Fibroblast of skin of right quadriceps (primary cell): ENCODE data around the gene NCAPD2.

Source experiments
- DNase-seq: peaks from one replicate; pipeline ENCODE4 v3.0.0-alpha.2; 2013

Gene NCAPD2

DNA sequence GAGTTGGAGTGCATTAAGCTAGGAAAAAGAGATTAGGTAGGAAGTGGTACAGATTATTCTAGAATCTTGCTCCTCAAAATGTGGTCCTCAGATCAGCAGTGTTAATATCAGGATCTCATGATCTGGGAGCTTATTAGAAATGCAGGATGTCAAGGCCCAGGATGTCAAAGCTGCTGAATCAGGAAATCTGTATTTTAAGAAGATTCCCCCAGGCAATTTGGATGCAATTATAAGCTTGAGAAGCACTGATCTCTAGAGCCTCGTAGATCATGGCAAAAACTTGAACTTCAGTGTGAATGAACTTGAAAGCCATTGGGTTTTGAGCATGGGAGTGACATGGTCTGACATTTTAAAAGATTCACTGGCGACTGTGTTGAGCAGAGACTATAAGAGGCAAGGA lies 6.6 kb downstream of the NCAPD2 start:
- no peak for DNase-seq

DNA sequence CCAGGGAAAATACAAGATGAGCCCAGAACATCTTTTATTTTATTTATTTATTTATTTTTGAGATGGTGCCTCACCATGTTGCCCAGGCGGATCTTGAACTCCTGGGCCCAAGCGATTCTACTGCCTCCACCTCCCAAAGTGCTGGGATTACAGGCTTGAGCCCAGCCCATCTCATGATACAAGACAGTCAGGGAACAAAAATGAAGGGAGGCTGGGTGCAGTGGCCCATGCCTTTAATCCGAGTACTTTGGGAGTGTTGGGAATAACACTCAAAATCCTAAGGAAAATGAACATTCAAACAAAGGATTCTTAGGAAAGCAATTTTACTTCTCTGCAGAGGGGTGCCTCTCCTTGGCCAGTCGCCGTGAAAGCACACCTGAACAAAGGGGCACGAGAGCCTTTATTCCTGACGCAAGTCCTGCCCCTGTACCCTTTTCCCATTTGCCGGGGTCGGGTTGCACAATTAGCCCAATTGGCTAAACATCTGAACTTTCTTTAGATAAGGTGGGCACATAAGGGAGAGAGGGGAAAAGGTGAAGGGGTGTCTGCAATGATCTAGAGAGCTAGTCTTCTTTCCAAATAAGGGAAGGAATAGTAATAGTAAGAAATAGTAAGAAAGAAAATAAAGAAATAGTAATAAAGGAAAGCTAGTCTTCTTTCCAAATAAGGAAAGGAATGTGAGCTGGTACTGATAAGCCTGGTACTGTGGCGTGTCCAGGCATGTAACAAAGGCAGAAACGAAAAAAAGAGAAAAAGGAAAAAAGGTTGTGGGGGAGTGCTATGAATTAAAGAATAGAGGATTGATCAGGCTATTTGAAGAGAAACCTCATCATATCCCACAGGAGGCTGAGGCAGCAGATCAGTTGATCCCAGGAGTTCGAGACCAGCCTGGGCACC lies 13.4 kb downstream of the NCAPD2 start:
- DNase-seq: peak; percentile 11

DNA sequence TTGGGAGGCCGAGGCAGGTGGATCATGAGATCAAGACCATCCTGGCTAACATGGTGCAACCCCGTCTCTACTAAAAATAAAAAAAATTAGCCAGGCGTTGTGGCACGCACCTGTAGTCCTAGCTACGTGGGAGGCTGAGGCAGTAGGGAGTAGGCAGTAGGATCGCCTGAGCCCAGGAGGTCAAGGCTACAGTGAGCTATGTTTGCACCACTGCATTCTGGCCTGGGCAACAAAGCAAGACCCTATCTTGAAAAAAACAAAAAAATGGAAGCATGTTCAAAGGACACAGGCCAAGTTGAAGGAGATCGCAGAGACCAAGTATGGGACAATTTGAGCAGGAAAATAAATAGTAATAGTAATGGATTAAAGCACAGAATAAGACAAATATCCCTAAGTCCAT lies 14.2 kb downstream of the NCAPD2 start:
- no peak for DNase-seq

DNA sequence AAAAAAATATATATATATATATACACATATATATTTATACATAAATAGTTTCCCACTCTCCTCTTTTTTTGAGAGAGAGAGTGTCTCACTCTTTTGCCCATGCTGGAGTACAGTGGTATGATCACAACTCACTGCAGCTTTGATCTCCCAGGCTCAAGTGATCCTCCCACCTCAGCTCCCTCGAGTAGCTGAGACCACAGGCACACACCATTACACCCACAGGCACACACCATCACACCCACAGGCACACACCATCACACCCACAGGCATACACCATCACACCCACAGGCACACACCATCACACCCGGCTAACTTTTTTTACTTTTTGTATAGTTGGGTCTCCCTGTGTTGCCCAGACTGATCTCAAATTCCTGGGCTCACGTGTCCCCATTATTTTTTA lies 26.3 kb downstream of the NCAPD2 start:
- DNase-seq: no peak

DNA sequence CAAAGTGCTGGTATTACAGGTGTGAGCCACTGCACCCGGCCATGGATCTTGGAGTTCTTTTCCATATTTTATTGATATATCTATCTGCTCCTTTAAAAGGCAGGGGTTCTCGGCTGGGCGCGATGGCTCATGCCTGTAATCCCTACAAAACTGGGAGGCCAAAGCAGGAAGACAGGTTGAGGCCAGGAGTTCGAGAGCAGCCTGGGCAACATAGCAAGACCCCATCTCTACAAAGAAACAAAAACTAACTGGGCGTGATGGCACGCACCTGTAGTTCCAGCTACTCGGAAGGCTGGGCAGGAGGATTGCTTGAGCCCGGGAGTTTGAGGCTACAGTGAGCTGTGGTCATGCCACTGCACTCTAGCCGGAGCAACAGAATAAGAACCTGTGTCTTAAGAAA lies 28.3 kb downstream of the NCAPD2 start:
- no peak for DNase-seq

DNA sequence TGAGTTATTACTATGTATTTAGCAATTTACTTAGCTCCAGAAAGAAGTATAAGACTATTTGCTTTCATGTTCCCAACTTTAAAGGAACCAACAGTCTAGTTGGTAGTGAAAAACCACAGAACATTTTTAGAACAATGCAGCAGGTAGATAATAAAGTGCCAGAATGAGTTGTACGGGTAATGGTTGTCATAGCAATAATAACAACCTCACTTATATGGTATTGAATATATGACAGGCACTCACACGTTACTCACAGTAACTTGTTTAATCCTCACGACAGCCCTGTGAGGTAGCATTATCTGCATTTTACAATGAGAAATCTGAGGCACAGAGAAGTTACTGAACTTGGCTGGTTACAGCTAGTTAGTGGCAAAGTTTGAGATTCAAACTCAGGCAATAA lies 29.8 kb downstream of the NCAPD2 start:
- DNase-seq: no peak

DNA sequence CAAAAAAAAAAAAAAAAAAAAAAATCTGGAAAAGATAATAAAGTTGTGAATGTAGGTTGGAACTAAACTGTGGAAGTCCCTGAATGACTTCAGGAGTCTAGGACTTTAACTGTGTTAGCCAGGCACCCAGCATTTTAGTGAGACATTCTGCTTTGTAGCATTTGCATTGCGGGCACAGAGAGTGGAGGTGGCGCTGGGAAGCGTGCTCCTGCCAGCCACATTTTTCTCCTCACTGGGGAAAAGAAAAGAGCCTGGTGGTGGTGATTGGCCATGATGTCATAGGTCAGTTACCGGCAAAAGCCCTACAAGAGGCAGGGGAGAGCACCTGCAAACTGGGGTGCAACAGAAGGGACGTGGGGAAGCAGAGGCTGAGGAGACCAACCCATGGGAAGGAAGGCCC lies 30.7 kb downstream of the NCAPD2 start:
- no peak for DNase-seq

DNA sequence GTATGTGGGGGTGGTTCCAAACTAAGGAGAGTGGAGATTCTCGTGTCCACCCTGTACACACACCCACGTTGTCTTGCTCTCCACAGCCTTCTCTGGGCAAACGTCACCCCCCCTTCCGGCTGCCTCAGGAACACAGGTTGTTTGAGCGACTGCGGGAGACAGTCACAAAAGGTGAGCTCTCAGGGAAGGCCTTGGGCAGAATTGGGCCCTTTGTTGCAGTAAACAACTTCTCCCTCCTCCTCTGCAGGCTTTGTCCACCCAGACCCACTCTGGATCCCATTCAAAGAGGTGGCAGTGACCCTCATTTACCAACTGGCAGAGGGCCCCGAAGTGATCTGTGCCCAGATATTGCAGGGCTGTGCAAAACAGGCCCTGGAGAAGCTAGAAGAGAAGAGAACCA lies 32.3 kb downstream of the NCAPD2 start:
- no peak for DNase-seq

DNA sequence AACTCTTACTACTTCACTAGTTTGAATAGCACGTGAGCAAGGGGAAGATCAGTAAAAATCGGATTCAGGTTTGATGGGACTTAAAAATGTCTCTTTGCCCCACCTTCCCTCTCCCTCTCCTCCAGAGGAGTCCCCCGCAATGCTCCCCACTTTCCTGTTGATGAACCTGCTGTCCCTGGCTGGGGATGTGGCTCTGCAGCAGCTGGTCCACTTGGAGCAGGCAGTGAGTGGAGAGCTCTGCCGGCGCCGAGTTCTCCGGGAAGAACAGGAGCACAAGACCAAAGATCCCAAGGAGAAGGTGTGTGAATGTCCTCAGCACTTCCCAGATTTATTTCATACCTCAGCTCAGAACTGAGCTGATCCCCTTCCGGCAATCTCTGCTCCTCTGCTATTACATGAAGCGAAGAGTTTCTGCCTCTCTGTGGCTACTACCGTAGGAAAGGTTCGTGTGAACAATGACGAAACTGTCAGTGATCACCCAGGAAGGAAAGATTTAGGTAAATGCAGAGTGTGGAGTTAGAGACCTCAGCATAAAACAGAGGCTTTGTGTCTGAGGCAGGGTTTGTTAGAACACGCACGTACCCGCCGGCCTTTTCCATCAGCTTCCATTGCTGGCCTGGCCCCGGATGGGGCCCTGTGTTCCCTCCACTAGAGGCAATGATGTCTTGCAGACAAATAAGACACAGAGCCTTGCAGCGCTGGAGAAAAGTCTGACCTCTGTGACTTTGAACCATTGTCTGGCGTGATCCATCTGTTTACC lies 33.0 kb downstream of the NCAPD2 start:
- DNase-seq: no peak

DNA sequence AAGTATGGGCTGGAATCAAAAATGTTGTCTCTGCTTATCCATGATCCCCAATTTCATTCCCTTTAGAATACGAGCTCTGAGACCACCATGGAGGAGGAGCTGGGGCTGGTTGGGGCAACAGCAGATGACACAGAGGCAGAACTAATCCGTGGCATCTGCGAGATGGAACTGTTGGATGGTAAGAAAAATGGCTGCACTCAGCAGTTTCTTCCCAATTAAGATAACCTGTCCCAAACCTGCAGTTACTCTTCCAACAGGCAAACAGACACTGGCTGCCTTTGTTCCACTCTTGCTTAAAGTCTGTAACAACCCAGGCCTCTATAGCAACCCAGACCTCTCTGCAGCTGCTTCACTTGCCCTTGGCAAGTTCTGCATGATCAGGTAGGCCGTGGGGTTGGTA lies 33.8 kb downstream of the NCAPD2 start:
- no peak for DNase-seq

DNA sequence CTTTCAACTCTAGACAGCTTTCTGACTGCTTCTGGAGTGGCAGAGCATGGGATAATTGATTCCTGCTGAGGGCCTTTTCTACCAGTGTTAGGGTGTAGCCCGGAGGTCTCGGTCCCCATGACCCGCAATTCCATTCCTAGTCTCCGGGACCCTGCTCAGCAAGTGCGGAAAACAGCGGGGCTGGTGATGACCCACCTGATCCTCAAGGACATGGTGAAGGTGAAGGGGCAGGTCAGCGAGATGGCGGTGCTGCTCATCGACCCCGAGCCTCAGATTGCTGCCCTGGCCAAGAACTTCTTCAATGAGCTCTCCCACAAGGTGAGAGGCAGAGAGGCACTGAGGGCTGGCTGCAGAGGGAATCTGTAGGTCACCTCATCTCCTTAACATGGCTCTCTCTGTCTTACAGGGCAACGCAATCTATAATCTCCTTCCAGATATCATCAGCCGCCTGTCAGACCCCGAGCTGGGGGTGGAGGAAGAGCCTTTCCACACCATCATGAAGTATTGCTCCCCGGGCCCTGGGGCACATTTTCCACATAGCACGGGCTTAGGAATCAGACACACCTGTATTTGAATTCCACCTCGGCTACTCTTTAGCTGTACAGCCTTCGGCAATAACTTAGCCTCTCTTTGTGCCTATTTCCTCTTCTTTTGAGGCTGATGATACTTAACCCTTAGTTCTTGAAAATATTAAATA lies 34.8 kb downstream of the NCAPD2 start:
- no peak for DNase-seq

DNA sequence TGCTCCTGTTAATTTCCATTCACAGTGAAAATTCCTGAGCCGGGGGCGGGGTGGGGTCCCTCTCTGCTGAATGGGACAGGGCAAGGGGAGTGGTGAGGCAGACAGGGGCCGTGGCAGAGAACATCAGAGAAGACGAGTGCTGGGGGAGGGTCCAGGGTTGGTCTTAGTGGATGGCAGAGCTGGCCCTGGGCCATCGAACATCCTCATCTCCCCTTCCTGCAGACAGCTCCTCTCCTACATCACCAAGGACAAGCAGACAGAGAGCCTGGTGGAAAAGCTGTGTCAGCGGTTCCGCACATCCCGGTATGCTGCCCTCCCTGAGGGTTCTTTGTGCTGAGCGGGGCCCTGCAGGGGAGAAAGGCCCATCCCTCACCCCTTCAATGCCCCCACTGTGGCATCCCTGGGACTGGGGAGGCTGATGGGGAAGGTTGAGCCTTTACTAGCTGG lies 35.4 kb downstream of the NCAPD2 start:
- no peak for DNase-seq

DNA sequence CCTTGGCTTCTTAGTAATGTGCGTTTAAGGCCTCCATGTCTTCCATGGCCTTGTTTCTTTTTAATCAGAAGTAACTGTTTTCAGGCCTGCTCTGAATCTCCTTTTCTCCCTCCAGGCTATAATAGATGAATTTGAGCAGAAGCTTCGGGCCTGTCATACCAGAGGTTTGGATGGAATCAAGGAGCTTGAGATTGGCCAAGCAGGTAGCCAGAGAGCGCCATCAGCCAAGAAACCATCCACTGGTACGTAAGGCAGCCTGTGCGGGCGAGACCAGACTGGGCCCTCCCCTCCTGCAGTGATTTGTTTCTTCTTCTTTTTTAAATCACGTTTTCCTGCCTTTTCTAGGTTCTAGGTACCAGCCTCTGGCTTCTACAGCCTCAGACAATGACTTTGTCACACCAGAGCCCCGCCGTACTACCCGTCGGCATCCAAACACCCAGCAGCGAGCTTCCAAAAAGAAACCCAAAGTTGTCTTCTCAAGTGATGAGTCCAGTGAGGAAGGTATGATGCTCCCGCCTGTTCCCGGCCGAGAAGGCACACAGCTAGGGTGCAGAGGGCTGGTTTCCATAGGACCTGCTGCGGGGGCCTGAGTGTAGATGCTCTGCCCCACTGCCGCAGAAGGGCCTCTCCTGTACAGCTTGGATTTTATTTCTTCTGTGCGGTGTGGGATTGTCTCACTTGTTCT lies 36.8 kb downstream of the NCAPD2 start:
- no peak for DNase-seq

DNA sequence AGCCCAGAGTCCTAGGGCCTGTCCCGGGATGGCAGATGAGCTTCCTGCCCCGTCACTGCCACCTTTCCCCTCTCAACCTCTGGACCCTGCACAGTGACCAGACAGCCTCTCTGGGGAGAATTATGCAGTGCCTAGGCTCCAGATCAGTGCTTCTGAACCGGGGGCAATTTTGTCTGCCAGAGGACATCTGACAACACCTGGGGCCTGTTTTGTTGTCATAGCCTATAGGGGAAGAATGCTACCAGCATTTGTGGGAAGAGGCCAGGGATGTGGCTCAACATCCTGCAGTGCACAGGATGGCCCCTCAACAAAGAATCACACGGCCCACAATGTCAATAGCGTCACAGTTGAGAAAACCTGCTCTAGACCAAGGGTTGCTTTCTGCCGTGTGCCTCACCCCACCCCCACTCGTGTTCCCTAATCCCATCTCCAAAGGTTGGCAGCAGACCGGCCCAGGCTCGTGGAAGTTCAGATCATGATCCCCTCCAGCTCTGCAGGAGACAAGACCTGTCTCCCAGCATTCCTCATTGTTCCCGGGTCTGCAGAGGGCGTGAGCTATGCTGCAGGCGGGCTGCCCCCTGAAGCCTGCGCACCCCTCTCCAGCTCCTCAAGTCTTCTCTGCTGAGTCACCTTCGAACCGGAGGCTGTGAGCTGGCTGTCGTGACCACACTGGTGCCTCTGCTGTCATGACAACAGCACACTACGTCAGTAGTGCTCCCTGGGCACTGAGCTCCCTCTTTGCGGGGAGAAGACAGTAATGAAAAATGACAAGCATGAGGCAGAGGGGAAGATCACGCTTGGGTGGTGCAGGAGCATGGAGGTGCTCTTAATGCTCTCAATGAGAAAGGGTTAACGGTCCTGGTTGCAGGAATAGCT lies 38.4 kb downstream of the NCAPD2 start:
- peak; percentile 99 for DNase-seq

DNA sequence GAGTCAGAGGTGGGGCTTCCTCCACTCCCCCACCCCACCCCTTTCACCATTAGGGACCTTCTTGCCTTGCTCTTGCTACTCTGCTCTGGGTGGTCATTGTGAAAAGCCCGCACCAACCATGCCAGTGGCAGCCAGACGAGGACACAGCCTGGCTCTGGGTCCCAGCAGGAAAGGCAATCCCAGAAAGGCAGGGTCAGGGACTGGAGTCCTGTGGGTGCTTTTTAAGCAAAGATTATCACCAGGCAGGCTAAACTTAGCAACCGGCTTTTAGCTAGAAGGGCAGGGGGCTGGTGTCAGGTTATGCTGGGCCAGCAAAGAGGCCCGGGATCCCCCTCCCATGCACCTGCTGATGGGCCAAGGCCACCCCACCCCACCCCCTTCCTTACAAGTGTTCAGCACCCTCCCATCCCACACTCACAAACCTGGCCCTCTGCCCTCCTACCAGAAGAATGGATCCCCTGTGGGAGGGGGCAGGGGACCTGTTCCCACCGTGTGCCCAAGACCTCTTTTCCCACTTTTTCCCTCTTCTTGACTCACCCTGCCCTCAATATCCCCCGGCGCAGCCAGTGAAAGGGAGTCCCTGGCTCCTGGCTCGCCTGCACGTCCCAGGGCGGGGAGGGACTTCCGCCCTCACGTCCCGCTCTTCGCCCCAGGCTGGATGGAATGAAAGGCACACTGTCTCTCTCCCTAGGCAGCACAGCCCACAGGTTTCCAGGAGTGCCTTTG lies 39.2 kb downstream of the NCAPD2 start:
- DNase-seq: peak; percentile 85

DNA sequence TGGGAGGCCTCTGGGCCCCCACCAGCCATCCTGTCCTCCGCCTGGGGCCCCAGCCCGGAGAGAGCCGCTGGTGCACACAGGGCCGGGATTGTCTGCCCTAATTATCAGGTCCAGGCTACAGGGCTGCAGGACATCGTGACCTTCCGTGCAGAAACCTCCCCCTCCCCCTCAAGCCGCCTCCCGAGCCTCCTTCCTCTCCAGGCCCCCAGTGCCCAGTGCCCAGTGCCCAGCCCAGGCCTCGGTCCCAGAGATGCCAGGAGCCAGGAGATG lies 39.7 kb downstream of the NCAPD2 start:
- DNase-seq: no peak

DNA sequence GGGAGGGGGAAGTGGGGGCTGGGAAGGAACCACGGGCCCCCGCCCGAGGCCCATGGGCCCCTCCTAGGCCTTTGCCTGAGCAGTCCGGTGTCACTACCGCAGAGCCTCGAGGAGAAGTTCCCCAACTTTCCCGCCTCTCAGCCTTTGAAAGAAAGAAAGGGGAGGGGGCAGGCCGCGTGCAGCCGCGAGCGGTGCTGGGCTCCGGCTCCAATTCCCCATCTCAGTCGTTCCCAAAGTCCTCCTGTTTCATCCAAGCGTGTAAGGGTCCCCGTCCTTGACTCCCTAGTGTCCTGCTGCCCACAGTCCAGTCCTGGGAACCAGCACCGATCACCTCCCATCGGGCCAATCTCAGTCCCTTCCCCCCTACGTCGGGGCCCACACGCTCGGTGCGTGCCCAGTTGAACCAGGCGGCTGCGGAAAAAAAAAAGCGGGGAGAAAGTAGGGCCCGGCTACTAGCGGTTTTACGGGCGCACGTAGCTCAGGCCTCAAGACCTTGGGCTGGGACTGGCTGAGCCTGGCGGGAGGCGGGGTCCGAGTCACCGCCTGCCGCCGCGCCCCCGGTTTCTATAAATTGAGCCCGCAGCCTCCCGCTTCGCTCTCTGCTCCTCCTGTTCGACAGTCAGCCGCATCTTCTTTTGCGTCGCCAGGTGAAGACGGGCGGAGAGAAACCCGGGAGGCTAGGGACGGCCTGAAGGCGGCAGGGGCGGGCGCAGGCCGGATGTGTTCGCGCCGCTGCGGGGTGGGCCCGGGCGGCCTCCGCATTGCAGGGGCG lies 40.2 kb downstream of the NCAPD2 start, which contains the start of gene GAPDH:
GAPDH (plus strand) TSS at position 595 of the 772 bp plus-strand sequence. CDS start 316 bp downstream, outside the sequence.
- DNase-seq: peak; percentile 99

DNA sequence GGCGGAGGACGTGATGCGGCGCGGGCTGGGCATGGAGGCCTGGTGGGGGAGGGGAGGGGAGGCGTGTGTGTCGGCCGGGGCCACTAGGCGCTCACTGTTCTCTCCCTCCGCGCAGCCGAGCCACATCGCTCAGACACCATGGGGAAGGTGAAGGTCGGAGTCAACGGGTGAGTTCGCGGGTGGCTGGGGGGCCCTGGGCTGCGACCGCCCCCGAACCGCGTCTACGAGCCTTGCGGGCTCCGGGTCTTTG lies 40.7 kb downstream of the NCAPD2 start:
- no peak for DNase-seq

DNA sequence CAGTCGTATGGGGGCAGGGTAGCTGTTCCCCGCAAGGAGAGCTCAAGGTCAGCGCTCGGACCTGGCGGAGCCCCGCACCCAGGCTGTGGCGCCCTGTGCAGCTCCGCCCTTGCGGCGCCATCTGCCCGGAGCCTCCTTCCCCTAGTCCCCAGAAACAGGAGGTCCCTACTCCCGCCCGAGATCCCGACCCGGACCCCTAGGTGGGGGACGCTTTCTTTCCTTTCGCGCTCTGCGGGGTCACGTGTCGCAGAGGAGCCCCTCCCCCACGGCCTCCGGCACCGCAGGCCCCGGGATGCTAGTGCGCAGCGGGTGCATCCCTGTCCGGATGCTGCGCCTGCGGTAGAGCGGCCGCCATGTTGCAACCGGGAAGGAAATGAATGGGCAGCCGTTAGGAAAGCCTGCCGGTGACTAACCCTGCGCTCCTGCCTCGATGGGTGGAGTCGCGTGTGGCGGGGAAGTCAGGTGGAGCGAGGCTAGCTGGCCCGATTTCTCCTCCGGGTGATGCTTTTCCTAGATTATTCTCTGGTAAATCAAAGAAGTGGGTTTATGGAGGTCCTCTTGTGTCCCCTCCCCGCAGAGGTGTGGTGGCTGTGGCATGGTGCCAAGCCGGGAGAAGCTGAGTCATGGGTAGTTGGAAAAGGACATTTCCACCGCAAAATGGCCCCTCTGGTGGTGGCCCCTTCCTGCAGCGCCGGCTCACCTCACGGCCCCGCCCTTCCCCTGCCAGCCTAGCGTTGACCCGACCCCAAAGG lies 41.2 kb downstream of the NCAPD2 start:
- peak; percentile 67 for DNase-seq

DNA sequence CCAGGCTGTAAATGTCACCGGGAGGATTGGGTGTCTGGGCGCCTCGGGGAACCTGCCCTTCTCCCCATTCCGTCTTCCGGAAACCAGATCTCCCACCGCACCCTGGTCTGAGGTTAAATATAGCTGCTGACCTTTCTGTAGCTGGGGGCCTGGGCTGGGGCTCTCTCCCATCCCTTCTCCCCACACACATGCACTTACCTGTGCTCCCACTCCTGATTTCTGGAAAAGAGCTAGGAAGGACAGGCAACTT lies 41.7 kb downstream of the NCAPD2 start:
- no peak for DNase-seq
